ENCODE data around the gene ACADVL. TPM values are rescaled to one million over a fixed set of nuclear protein-coding genes. Genes with fewer than 3 reads are reported as not detected.

Gene ACADVL
- total RNA-seq, 4 donors from 2014 or later = 565 to 850 (median 599) TPM

GRCh38 chr17:7218758-7219157, 980 bp upstream of the ACADVL start:
- WGBS, 2 donors = 67 to 74% methylated on average over 6 of the region's 6 CpGs
- H3K27ac ChIP-seq = peak overlapping the region; percentile 81 to 98 (median 96)
- H3K4me3 ChIP-seq = no peak overlapping the region
- peaks cover 3 to 22% (median 3%) of the 10 kb centered on the region in 3 donors for H3K36me3 ChIP-seq
- TF ChIP-seq CTCF (IDR thresholded peaks at IDR 0.05) = no peak
- no peak for TF ChIP-seq POLR2A (IDR thresholded peaks at IDR 0.05)
- no peak for TF ChIP-seq EP300 (IDR thresholded peaks at IDR 0.05)
- DNase-seq (ENCODE audit: low spot score in 2 of 2) = no peak
- H3K9me3 ChIP-seq = no peaks in the 10 kb centered on the region
- H3K27me3 ChIP-seq = no peaks in the 10 kb centered on the region
- H3K4me1 ChIP-seq = peaks cover 0 to 78% (median 43%) of the 10 kb centered on the region in 4 donors

- H3K27me3 ChIP-seq = no peaks in the 10 kb centered on the region
- peak overlapping the region; percentile 72 to 89 (median 84) for H3K4me3 ChIP-seq
- H3K9me3 ChIP-seq = no peaks in the 10 kb centered on the region
- 16 to 19% methylated on average over 12 of the region's 12 CpGs for WGBS, 2 donors
- peaks cover 3 to 28% (median 7%) of the 10 kb centered on the region in 3 donors for H3K36me3 ChIP-seq
- TF ChIP-seq POLR2A (IDR thresholded peaks at IDR 0.05) = no peak
- no peak for TF ChIP-seq CTCF (IDR thresholded peaks at IDR 0.05)
- no peak for TF ChIP-seq EP300 (IDR thresholded peaks at IDR 0.05)
- DNase-seq (ENCODE audit: low spot score in 2 of 2) = no peak
- H3K4me1 ChIP-seq = peaks cover 0 to 73% (median 40%) of the 10 kb centered on the region in 4 donors
- peak overlapping the region; percentile 81 to 98 (median 96) for H3K27ac ChIP-seq
Observed at GRCh38 chr17:7219229-7219811, 418 bp upstream of the ACADVL start.

GRCh38 chr17:7220593-7221277, 997 bp downstream of the ACADVL start:
- peaks cover 0 to 59% (median 34%) of the 10 kb centered on the region in 4 donors for H3K4me1 ChIP-seq

GRCh38 chr17:7221278-7222092, 1.7 kb downstream of the ACADVL start:
- Histone ChIP-seq H3K27me3 (no peaks in the 10 kb centered on the region), H3K36me3 (peaks cover 3 to 49% (median 9%) of the 10 kb centered on the region in 3 donors), H3K9me3 (no peaks in the 10 kb centered on the region), H3K4me3 (no peak overlapping the region), H3K4me1 (peaks cover 0 to 51% (median 30%) of the 10 kb centered on the region in 4 donors), H3K27ac (peak overlapping the region in 3 of 4 donors; percentile 95 to 98 (median 97))
- WGBS, 2 donors = 54 to 55% methylated on average over 10 of the region's 10 CpGs
- DNase-seq (ENCODE audit: low spot score in 2 of 2) = no peak
- no peak for TF ChIP-seq EP300 (IDR thresholded peaks at IDR 0.05)
- TF ChIP-seq POLR2A (IDR thresholded peaks at IDR 0.05) = no peak
- no peak for TF ChIP-seq CTCF (IDR thresholded peaks at IDR 0.05)

More at GRCh38 chr17:7220593-7221277, 997 bp downstream of the ACADVL start:
- H3K27ac ChIP-seq = peak overlapping the region; percentile 81 to 98 (median 96)
- no peaks in the 10 kb centered on the region for H3K9me3 ChIP-seq
- DNase-seq (ENCODE audit: low spot score in 2 of 2) = no peak
- WGBS, 2 donors = 21 to 33% methylated on average over 9 to 11 of the region's 11 CpGs
- peak overlapping the region; percentile 72 to 89 (median 84) for H3K4me3 ChIP-seq
- H3K27me3 ChIP-seq = no peaks in the 10 kb centered on the region
- peak in 4 of 5 experiments; percentile 15 to 30 (median 20) for TF ChIP-seq CTCF (IDR thresholded peaks at IDR 0.05)
- no peak for TF ChIP-seq POLR2A (IDR thresholded peaks at IDR 0.05)
- H3K36me3 ChIP-seq = peaks cover 3 to 42% (median 9%) of the 10 kb centered on the region in 3 donors
